Esophagus squamous epithelium (tissue), 4 donors: ENCODE results near the gene MFSD12.

Experiments
- CTCF ChIP-seq, 6 experiments: fragments of 450-650 bp in 4 of 6; fragments of 200-600 bp in 2 of 6; sonication (generic) in 2 of 6; IDR thresholded peaks; one replicate each; pipeline ENCODE4 v1.5.1; 2016 to 2019; ENCODE audit warnings: antibody characterized with exemption in 6 of 6, mild to moderate bottlenecking in 4 of 6, moderate library complexity in 4 of 6
- POLR2A ChIP-seq, 4 donors: fragments of 450-650 bp; IDR thresholded peaks; one replicate each; pipeline ENCODE4 v1.6.1; 2017; ENCODE audit warnings: antibody characterized with exemption in 4 of 4, mild to moderate bottlenecking in 4 of 4, moderate library complexity in 3 of 4

GRCh38 chr19:3544058-3544376, 13.4 kb downstream of the MFSD12 start:
- TF ChIP-seq POLR2A (IDR thresholded peaks at IDR 0.05) (no peak), CTCF (IDR thresholded peaks at IDR 0.05) (no peak)
